Measurements from ENCODE around the gene TPR.

Gene TPR

DNA sequence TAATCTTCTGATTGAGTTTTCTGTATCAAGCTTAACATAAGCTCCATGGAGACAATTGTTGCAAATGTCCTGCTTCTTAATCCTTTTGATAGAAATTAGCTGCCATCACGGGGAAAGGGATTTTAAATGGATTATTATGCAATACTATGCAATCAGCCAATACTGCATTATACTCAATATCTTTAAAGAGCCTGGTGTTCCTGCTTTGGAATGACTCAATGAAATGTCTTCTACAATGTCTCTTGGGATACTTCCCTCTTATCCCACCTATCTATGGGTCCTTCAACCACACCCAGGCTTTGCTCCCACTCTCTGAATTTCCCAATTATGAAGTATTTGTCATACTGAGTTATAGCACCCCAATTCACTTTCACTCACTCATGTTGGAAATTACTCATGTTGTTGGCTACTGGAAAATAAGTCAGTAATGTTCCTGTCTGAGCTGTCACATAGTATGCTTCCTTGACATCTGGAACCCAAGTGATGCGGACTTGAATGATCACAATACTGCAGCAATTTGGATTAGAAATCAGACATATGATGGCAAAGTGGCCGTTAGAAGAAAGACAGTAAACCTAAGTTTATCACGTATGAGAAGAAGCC, 85.0 kb downstream of the TPR start:
- DNase-seq (ENCODE audit: low read depth) = no peak

DNA sequence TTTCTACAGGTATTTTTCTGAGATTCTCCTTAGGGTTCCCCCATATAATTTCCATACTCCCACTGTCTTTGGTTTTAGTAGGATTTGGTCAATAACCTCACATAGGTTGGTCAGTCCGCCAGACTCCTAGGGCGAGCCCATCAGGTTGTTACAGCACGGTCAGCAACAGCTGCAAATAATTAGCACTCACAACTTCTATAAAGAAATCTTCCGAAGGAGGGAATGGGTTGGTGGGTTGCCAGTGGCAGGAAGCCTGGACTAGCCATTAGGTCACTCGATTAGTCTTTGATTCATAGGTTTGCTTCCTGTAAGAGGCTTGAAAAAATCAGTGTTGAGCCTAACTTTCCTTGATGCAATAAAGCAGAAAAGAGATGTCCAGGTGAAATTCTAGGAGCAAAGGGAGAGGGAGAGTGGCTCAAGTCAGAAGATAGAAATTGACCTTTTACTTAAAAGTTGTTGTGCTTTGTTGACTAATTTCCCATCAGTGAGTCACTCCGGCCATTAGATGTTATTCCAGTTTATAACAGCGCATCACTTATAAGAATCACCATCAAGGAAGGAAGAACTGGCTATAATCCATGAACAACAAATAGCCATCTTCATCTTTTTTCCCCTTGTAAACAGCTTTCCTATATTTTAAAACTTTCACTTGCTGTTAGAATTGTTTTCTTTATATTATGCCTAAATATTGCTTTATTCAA, 88.3 kb downstream of the TPR start:
- DNase-seq (ENCODE audit: low read depth) = peak; percentile 65

DNA sequence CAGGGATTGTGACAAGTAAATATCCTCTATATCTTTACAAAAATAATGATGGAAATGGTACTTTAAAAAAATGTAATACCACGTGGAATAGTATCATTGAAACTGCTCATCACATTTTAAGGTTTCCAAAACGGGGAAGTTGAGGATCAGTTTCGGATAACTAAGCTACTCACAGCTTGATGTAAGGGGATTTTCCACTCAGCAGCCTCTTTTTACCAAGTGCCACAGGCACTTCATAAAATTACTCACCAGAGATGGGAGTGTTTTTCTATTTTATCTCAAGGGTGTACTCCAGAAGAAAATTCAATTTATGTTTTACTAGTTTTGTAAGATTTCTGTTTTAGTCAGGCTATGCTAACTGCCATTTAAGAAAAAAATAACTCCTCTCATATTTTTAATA, 91.7 kb downstream of the TPR start:
- no peak for DNase-seq (ENCODE audit: low read depth)

DNA sequence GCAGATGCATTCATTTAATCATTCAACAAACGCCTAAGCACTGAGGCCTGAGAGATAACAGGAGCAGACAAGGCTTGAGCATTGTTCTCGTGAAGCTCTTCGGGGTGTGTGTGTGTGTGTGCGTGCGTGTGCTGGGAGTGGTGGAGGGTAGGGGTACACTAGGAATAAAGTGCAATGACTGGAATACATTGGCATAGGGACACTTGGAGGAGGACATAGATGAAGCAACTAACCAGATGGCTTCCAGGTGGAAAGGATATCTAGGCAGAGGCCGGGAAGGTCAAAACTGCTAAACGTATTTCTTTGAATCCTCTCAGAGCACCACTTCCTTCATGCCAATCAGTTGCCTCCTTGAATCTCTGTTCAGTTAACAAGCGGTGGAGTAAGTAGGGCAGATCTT, 92.6 kb downstream of the TPR start:
- no peak for DNase-seq (ENCODE audit: low read depth)

DNA sequence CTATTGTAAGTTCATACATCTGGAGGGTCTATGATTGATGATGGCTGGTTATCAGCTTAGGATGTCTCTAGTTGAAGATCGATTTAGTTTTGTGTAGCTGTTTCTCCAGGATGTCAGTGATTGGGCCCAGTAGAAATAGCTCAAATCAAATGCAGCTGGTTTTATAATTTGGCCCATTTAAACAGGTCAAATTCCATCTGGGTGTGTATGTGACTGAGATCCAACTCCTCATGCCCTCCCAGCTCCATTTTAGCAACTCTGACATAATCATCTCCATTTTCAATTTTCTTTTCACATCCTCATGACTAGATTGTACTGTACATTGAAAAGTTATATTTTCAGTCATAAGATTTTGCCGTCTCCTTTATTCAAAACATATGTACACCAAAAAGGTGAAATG, 99.2 kb downstream of the TPR start:
- no peak for DNase-seq (ENCODE audit: low read depth)

DNA sequence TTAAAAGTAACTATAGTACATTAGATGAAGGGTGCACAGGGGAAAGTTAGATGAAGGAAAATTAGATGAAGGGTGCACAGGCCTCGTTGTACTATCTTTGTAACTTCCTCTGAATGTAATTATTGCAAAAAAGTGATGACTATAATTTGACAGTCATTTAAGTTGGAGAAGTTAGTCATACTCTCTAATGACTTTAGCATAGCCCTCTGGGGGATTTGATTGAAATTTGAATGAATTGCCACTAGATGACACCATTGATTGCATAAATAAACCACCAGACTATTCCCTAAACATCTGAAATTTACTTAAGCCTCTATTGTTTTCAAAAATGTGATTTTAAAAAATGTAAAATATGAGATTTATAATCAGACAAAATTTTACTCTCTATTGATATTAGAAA, 102.6 kb downstream of the TPR start:
- no peak for DNase-seq (ENCODE audit: low read depth)

DNA sequence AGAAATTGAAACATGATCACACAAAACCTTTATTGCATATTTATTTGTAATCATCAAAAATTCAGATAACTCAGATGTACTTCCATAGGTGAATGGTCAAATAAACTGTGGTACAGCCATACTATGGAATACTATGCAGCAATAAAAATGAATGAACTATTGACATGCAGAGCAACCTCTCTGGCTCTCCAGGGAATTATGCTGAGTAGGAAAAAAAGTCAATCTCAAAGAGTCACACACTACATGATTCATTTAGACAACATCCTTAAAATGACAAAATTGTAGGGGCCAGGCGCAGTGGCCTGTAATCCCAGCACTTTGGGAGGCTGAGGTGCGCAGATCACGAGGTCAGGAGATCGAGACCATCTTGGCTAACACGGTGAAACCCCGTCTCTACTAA, 104.0 kb downstream of the TPR start:
- DNase-seq (ENCODE audit: low read depth) = no peak

Measured in iris pigment epithelial cell (primary cell).